Sigmoid colon (tissue), 7 donors: Measurements from ENCODE around the gene SERHL2. TPM values are rescaled to one million over a fixed set of nuclear protein-coding genes. Genes with fewer than 3 reads are reported as not detected.
A peak's percentile ranks its signal among the peaks of the same experiment; 100 is the strongest.
"Not testable (repeated sequence)": the region's sequence is repeated elsewhere in the genome, so short reads cannot be mapped to it uniquely, and the experiment has no call there.

ENCODE experiments used
- DNase-seq: peaks from one replicate; pipeline ENCODE4 v3.0.0-alpha.2; 2019
- H3K27ac ChIP-seq, 4 donors: fragments of 200-600 bp; sonication (generic); one replicate each; pipeline ENCODE4 v1.5.1; 2016 to 2019; ENCODE audit warnings: mild to moderate bottlenecking in 1 of 4
- H3K27me3 ChIP-seq, 3 donors: fragments of 200-600 bp; sonication (generic); one replicate each; pipeline ENCODE4 v1.5.1; 2019; ENCODE audit warnings: mild to moderate bottlenecking in 1 of 3
- H3K36me3 ChIP-seq, 4 donors: fragments of 200-600 bp; sonication (generic); one replicate each; pipeline ENCODE4 v1.5.1; 2016 to 2019
- H3K4me1 ChIP-seq, 4 donors: fragments of 200-600 bp; sonication (generic); one replicate each; pipeline ENCODE4 v1.5.1; 2017 to 2019
- H3K4me3 ChIP-seq, 4 donors: fragments of 200-600 bp; sonication (generic); one replicate each; pipeline ENCODE4 v1.5.1; 2017 to 2019; ENCODE audit warnings: mild to moderate bottlenecking in 2 of 4, moderate library complexity in 1 of 4
- H3K9me3 ChIP-seq, 4 donors: fragments of 200-600 bp in 3 of 4; sonication (generic) in 3 of 4; one replicate each; pipeline versions ENCODE4 v1.5.1 to v1.6.1; 2013 to 2019
- EP300 ChIP-seq, 4 donors: sonication (generic); formaldehyde crosslinking; IDR thresholded peaks; one replicate each; pipeline ENCODE4 v1.6.1; 2017; ENCODE audit warnings: antibody characterized with exemption in 4 of 4
- POLR2A ChIP-seq, 2 donors: fragments of 450-650 bp; IDR thresholded peaks; one replicate each; pipeline ENCODE4 v1.6.1; 2016; ENCODE audit warnings: antibody characterized with exemption in 2 of 2, mild to moderate bottlenecking in 2 of 2, moderate library complexity in 2 of 2
- POLR2AphosphoS5 ChIP-seq, 4 donors: sonication (generic); formaldehyde crosslinking; IDR thresholded peaks; one replicate each; pipeline ENCODE4 v1.6.1; 2017; ENCODE audit warnings: antibody characterized with exemption in 4 of 4
- WGBS, 2 donors: extraction: QIAGEN DNeasy Blood & Tissue Kit; methylation state at CpG; one replicate each; pipeline ENCODE4 v1.1.7; 2013; 5-methylcytosine and 5-hydroxymethylcytosine counted together
- intact Hi-C: fragments of 100-400 bp; cut with DNase I; formaldehyde crosslinking; loops from one replicate; pipeline ENCODE4 v1.15.1; 2023
- polyA plus RNA-seq, 3 donors: library from polyadenylated mRNA; stranded (reverse); fragments of 200-250 nt; gene quantifications; one replicate each; pipeline ENCODE4 v1.2.3, GENCODE V29; 2013
- total RNA-seq, 4 donors: library from RNA; depleted of rRNA; stranded (reverse); fragments of >200 nt; gene quantifications; one replicate each; pipeline ENCODE4 v1.1.0, GENCODE V29; 2016
- TF ChIP-seq, protein P1 (sequence below), 4 experiments: fragments of 450-650 bp in 3 of 4; fragments of 200-600 bp in 1 of 4; IDR thresholded peaks; one replicate each; pipeline ENCODE4 v1.5.1; 2016 to 2019; ENCODE audit warnings: antibody characterized with exemption in 4 of 4, mild to moderate bottlenecking in 3 of 4, moderate library complexity in 2 of 4
- donor health status: healthy with polysubstance abuse.
- donor health status: Bipolar disorder and iron deficiency.
- donor health status: healthy.

The SERHL2 gene
- total and polyA plus RNA-seq, 7 donors: 0.92 to 6.1 (median 2.8) TPM

DNA sequence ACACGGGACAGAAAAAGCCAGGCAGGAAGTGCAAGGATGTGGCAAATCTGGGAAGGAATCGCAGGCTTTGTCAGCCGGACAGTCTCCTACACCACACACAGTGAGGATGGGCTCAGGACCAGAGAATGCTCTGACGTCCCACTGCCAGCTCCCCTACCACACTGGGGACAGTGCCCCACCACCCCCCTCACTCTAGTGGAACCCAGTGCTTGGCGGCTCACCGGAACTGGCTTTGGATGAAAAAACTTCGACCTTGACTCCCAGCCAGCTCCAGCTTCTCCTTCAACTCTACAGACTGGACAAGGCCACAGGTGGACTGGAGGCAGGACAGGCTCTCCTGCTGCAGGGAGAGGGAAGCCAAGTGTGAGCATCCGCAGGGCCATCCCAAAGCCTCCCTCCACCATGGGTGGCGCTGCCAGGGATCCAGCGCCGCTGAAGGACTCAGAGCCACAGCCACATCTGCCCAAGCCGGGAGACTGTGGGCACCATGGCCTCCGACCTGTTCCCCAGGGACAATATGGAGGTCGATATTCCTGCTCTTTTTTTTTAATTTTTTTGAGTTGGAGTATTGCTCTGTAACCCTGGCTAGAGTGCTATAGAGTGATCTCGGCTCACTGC is 24.0 kb downstream of the SERHL2 start:
- no peak for TF ChIP-seq EP300 (IDR thresholded peaks at IDR 0.05)
- TF ChIP-seq POLR2A (IDR thresholded peaks at IDR 0.05): no peak
- TF ChIP-seq, protein P1, sequence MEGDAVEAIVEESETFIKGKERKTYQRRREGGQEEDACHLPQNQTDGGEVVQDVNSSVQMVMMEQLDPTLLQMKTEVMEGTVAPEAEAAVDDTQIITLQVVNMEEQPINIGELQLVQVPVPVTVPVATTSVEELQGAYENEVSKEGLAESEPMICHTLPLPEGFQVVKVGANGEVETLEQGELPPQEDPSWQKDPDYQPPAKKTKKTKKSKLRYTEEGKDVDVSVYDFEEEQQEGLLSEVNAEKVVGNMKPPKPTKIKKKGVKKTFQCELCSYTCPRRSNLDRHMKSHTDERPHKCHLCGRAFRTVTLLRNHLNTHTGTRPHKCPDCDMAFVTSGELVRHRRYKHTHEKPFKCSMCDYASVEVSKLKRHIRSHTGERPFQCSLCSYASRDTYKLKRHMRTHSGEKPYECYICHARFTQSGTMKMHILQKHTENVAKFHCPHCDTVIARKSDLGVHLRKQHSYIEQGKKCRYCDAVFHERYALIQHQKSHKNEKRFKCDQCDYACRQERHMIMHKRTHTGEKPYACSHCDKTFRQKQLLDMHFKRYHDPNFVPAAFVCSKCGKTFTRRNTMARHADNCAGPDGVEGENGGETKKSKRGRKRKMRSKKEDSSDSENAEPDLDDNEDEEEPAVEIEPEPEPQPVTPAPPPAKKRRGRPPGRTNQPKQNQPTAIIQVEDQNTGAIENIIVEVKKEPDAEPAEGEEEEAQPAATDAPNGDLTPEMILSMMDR (IDR thresholded peaks at IDR 0.05): no peak
- TF ChIP-seq POLR2AphosphoS5 (IDR thresholded peaks at IDR 0.05): no peak
- WGBS, 2 donors: 94% methylated on average over 15 of the region's 15 CpGs
- H3K36me3 ChIP-seq: peaks cover 0 to 55% (median 9%) of the 10 kb centered on the region in 4 donors
- no peaks in the 10 kb centered on the region for H3K27me3 ChIP-seq
- H3K9me3 ChIP-seq: no peaks in the 10 kb centered on the region
- no peak overlapping the region for H3K27ac ChIP-seq
- no peak for DNase-seq
- intact Hi-C loops: no loop called here
- peaks cover 0 to 10% (median 5%) of the 10 kb centered on the region in 4 donors for H3K4me1 ChIP-seq
- no peak overlapping the region for H3K4me3 ChIP-seq

DNA sequence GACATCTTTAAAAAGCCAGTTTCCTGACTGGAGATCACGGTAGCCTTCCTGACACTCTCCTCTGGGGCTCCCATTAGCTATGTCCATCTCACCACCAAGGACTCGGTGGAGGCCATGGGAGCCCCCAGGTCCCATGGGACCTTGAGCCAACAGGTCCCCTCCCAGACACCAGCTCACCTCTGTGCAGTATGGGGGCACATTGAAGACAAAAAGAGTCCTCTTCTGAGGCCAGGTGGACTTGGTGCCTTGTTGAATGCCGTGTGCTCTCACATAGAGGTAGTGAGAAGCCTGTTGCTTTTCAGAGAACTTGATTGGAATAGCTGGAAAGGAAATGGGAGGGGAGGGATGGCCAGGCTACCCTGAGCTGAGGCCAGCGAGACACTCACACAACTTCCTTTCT is 26.3 kb downstream of the SERHL2 start:
- peaks cover 10 to 60% (median 20%) of the 10 kb centered on the region in 4 donors for H3K36me3 ChIP-seq
- H3K27ac ChIP-seq, H3K27me3 ChIP-seq, intact Hi-C loops, H3K4me1 ChIP-seq, H3K9me3 ChIP-seq, DNase-seq, H3K4me3 ChIP-seq: not testable (repeated sequence)
- 88 to 93% methylated on average over 3 of the region's 4 CpGs for WGBS, 2 donors

DNA sequence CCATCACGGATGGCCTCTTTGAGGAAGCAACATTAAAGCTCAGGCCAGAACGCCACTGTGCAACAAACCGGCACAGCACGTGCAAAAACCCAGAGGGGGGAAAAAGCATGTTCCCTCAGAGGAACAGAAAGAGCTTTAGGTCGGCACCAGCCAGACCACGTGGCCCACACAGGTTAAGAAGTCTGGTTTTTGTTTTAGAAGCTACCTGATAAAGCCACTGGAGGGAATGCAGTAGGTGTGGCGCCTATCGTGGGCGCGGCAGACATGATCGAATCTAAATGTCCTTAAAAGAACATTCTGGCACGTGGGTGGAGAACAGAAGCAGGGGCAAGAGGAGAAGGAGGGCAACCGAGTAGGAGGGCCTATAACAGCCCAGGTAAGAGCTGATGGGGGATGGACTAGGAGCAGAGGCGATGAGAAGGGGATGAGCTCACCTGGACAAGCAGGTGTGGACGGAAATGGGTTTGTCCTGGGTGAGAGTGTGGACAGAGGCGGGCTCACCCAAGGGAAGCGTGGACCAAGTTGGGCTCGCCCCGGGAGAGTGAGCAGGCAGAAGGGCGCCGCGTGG is 27.5 kb downstream of the SERHL2 start:
- Histone ChIP-seq H3K27ac (peak overlapping the region; percentile 37 to 75 (median 68)), H3K4me3 (peak overlapping the region; percentile 73 to 84 (median 74)), H3K36me3 (peaks cover 23 to 63% (median 31%) of the 10 kb centered on the region in 4 donors)
- DNase-seq, H3K4me1 ChIP-seq, H3K27me3 ChIP-seq, intact Hi-C loops, H3K9me3 ChIP-seq: not testable (repeated sequence)
- 1% methylated on average over 11 to 13 of the region's 22 CpGs for WGBS, 2 donors

DNA sequence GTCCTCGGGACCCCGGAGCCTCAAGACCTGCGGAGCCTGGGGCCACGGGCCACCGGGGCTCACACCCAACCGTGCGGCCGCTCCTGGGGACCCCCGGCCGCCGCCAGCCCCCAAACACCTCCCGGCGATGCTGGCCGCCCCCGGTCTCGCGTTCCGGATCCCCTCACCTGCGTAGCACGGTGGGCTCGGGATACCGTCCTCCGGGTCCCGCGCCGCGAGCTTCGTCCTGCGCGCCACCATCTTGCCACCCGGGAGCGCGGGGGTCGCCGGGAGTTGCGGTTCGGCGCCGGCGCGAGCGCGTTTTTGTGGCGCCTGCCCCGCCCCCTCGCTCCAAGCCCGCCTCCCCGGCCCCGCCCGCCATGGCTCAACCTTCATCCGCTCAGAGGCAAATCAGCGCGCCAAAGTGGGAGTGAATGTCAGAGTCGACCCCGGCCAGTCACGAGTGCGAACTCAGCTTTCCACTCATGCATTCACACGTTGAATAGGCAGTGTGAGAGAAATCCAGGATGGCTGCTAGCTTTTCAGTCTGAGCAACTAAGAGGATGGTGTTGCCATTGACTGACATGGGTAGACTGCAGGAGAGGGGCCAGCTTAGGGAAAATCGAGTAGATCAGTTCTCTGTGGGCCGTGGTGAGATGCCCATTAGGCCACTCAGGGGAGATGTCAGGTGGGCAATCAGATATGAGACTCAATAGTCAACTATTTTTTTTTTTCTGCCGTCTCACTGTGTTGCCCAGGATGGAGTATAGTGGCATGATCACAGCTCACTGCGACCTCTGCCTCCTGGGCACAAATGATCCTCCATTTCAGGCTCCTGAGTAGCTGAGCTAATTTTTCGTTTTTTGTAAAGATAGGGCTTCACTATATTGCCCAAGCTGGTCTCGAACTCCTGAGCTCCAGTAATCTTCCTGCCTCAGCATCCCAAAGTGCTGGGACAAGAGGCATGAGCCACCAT is 28.3 kb downstream of the SERHL2 start:
- DNase-seq: peak; percentile 89
- Histone ChIP-seq H3K9me3 (no peaks in the 10 kb centered on the region), H3K4me1 (peaks cover 0 to 10% (median 5%) of the 10 kb centered on the region in 4 donors), H3K27ac (peak overlapping the region; percentile 37 to 75 (median 68)), H3K4me3 (peak overlapping the region; percentile 73 to 84 (median 74)), H3K36me3 (peaks cover 29 to 66% (median 37%) of the 10 kb centered on the region in 4 donors), H3K27me3 (no peaks in the 10 kb centered on the region)
- TF ChIP-seq POLR2AphosphoS5 (IDR thresholded peaks at IDR 0.05): peak; percentile 9 to 79 (median 40)
- TF ChIP-seq, protein P1 (IDR thresholded peaks at IDR 0.05): no peak
- WGBS, 2 donors: 6% methylated on average over 64 of the region's 64 CpGs
- intact Hi-C loops: no loop called here

DNA sequence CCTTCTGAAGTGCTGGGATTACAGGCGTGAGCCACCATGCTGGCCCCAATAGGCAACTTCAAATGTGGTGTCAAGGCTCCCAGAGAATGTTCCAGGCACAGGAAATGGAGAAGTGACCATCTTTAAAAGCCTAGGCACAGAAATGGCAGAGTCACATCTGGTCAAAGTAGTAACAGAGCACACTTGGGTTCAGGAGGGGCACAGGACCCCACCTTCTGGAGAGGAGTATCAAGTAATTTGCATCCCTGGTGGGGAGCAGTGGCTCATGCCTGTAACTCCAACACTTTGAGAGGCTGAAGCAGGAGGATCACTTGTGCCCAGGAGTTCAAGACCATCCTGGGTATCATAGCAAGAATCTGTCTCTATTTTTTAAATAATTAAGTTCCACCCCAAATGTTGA is 29.2 kb downstream of the SERHL2 start:
- no peaks in the 10 kb centered on the region for H3K27me3 ChIP-seq
- DNase-seq: no peak
- H3K9me3 ChIP-seq: no peaks in the 10 kb centered on the region
- peaks cover 0 to 10% (median 5%) of the 10 kb centered on the region in 4 donors for H3K4me1 ChIP-seq
- TF ChIP-seq POLR2AphosphoS5 (IDR thresholded peaks at IDR 0.05) (no peak), POLR2A (IDR thresholded peaks at IDR 0.05) (no peak), EP300 (IDR thresholded peaks at IDR 0.05) (no peak)
- TF ChIP-seq, protein P1 (IDR thresholded peaks at IDR 0.05): no peak
- H3K27ac ChIP-seq: no peak overlapping the region
- H3K4me3 ChIP-seq: no peak overlapping the region
- 92 to 97% methylated on average over 1 of the region's 1 CpG for WGBS, 2 donors
- H3K36me3 ChIP-seq: peaks cover 38 to 67% (median 42%) of the 10 kb centered on the region in 4 donors
- intact Hi-C loops: no loop called here
